K562 (cell line): ENCODE results near the gene ZNF791. TPM values are rescaled to one million over a fixed set of nuclear protein-coding genes. Genes with fewer than 3 reads are reported as not detected.
A peak's percentile ranks its signal among the peaks of the same experiment; 100 is the strongest.

Source experiments
- ATAC-seq: fragments of 200-7000 bp; cut with Tn5 transposase; 3 replicates; pipeline ENCODE4 v1.9.1; 2020; ENCODE audit warnings: moderate library complexity
- BruUV-seq: library from RNA; stranded (reverse); fragments of 400-500 nt; replicated peaks from 2 replicates; lab custom pipeline; 2021; lab: Mats Ljungman, UMichigan
- CTCF ChIA-PET: fragments of 300-600 bp; formaldehyde crosslinking; extraction: SDS; loops from one replicate; lab custom pipeline; 2021; ENCODE audit warnings: low intra/inter-chr PET ratio; lab: Yijun Ruan, JAX
- POLR2A ChIA-PET: fragments of 300-600, 350-650 bp; sonication (Branson Sonifier 250); formaldehyde crosslinking; extraction: SDS; loops from one replicate; lab custom pipeline; 2021; ENCODE audit warnings: antibody characterized with exemption, inconsistent platforms; lab: Yijun Ruan, JAX
- DNase-seq, 4 experiments: peaks; one replicate each; pipeline versions ENCODE4 v3.0.0 to v3.0.0-alpha.2; 2011 to 2018; ENCODE audit warnings: low spot score in 3 of 4, mixed read lengths in 3 of 4; ENCODE audit errors: extremely low read depth in 1 of 4
- FAIRE-seq: peaks from 2 replicates; lab custom pipeline; 2011; peaks lifted over from hg19 to GRCh38; lab: Jason Lieb, UNC
- H2AFZ ChIP-seq: 2 replicates; pipeline ENCODE4 v1.6.0; 2011; ENCODE audit warnings: low read depth, low read length, control low read depth, inconsistent platforms
- H3K27ac ChIP-seq: fragments of 200-600 bp; 3 replicates; pipeline ENCODE4 v1.8.0; 2011; ENCODE audit warnings: low read depth, mild to moderate bottlenecking, control low read depth, inconsistent platforms, low read length, moderate library complexity, mixed read lengths; ENCODE audit errors: extremely low read depth
- H3K27me3 ChIP-seq, 2 experiments: fragments of 300-600 bp in 1 of 2; 2 replicates in 1 of 2; 3 replicates in 1 of 2; pipeline versions ENCODE4 v1.6.0 to v1.8.0; 2011; ENCODE audit warnings: inconsistent platforms in 2 of 2, low read length in 2 of 2, mild to moderate bottlenecking in 1 of 2, mixed read lengths in 1 of 2, moderate library complexity in 1 of 2; ENCODE audit not compliant: control insufficient read depth in 2 of 2, insufficient read depth in 2 of 2
- H3K36me3 ChIP-seq: fragments of 300-600 bp; 3 replicates; pipeline ENCODE4 v1.8.0; 2011; ENCODE audit warnings: mild to moderate bottlenecking, low read length, inconsistent platforms; ENCODE audit not compliant: control insufficient read depth, insufficient read depth
- H3K4me1 ChIP-seq, 2 experiments: fragments of 200-600 bp in 1 of 2; replicated peaks in 1 of 2; 2 replicates in 1 of 2; 3 replicates in 1 of 2; pipeline versions ENCODE4 v1.5.1 to v1.8.0; 2011; ENCODE audit warnings: inconsistent platforms in 2 of 2, low read length in 2 of 2, mild to moderate bottlenecking in 1 of 2, mixed read lengths in 1 of 2, moderate library complexity in 1 of 2; ENCODE audit not compliant: control insufficient read depth in 2 of 2, insufficient read depth in 2 of 2
- H3K4me2 ChIP-seq: 2 replicates; pipeline ENCODE4 v1.6.1; 2011; ENCODE audit warnings: low read length, control low read depth, inconsistent platforms, mixed read lengths; ENCODE audit not compliant: insufficient read depth
- H3K4me3 ChIP-seq: fragments of 200-600 bp; sonication (generic), shearing (Covaris generic); 2 replicates; pipeline ENCODE4 v1.5.1; 2016; ENCODE audit warnings: control low read depth, inconsistent platforms
- H3K79me2 ChIP-seq: fragments of 200-600 bp; 3 replicates; pipeline ENCODE4 v1.8.0; 2011; ENCODE audit warnings: low read length, inconsistent platforms; ENCODE audit not compliant: control insufficient read depth, insufficient read depth
- H3K9ac ChIP-seq, 2 experiments: 2 replicates each; pipeline versions ENCODE4 v1.6.0 to v1.6.1; 2011; ENCODE audit warnings: low read depth in 2 of 2, low read length in 2 of 2, control low read depth in 1 of 2, inconsistent platforms in 1 of 2, mild to moderate bottlenecking in 1 of 2, mixed read lengths in 1 of 2; ENCODE audit not compliant: insufficient read depth in 1 of 2
- H3K9me1 ChIP-seq: one replicate; pipeline ENCODE4 v1.6.0; 2011; ENCODE audit warnings: inconsistent platforms, mild to moderate bottlenecking, low read length, moderate library complexity; ENCODE audit not compliant: control insufficient read depth, insufficient read depth
- H3K9me3 ChIP-seq: replicated peaks from 2 replicates; pipeline ENCODE4 v1.5.1; 2011; ENCODE audit warnings: low read depth, low read length, inconsistent platforms; ENCODE audit not compliant: control insufficient read depth, insufficient read depth
- H4K20me1 ChIP-seq: replicated peaks from 2 replicates; pipeline ENCODE4 v1.6.1; 2011; ENCODE audit warnings: low read length, inconsistent platforms, mixed read lengths; ENCODE audit not compliant: control insufficient read depth, insufficient read depth
- BACH1 ChIP-seq: fragments of 200-800 bp; sonication (Bioruptor generic); IDR thresholded peaks from 2 replicates; pipeline ENCODE4 v1.6.1; 2016; ENCODE audit warnings: missing genetic modification characterization, missing compliant biosample characterization
- MTF1 ChIP-seq: fragments of 250-450 bp; sonication (Bioruptor Pico); IDR thresholded peaks from 2 replicates; pipeline ENCODE4 v1.9.0; 2021; ENCODE audit warnings: moderate library complexity, mild to moderate bottlenecking, inconsistent platforms, borderline replicate concordance
- NR4A1 ChIP-seq, 2 experiments: fragments of 250-450 bp in 1 of 2; fragments of 450-650 bp in 1 of 2; sonication (Bioruptor Pico) in 1 of 2; IDR thresholded peaks; 2 replicates each; pipeline versions ENCODE4 v1.4.0 to v1.6.1; 2016 to 2020; ENCODE audit warnings: mild to moderate bottlenecking in 2 of 2, missing compliant biosample characterization in 1 of 2, missing genetic modification characterization in 1 of 2, moderate library complexity in 1 of 2
- PHB2 ChIP-seq: fragments of 450-650 bp; IDR thresholded peaks from 2 replicates; pipeline ENCODE4 v1.6.1; 2017; ENCODE audit warnings: low read depth
- RB1 ChIP-seq: fragments of 450-650 bp; IDR thresholded peaks from 2 replicates; pipeline ENCODE4 v1.6.1; 2017; ENCODE audit warnings: low read depth, mild to moderate bottlenecking
- RBM25 ChIP-seq: fragments of 200-400 bp; formaldehyde crosslinking; IDR thresholded peaks from 2 replicates; pipeline ENCODE4 v1.6.1; 2018; ENCODE audit warnings: low read length, low read depth, moderate library complexity; ENCODE audit not compliant: severe bottlenecking
- SMARCA4 ChIP-seq: fragments of 450-650 bp; IDR thresholded peaks from 2 replicates; pipeline ENCODE4 v1.6.1; 2016
- STAT5B ChIP-seq: fragments of 250-450 bp; sonication (Bioruptor Pico); IDR thresholded peaks from 2 replicates; pipeline ENCODE4 v1.8.0; 2021; ENCODE audit warnings: mild to moderate bottlenecking, inconsistent platforms
- TCF7 ChIP-seq: sonication (generic); IDR thresholded peaks from 2 replicates; pipeline ENCODE4 v1.6.1; 2016; ENCODE audit warnings: antibody characterized with exemption, borderline replicate concordance
- ZBTB11 ChIP-seq, 3 experiments: fragments of 200-800 bp in 1 of 3; fragments of 250-450 bp in 1 of 3; fragments of 450-650 bp in 1 of 3; sonication (Bioruptor Pico) in 1 of 3; sonication (Bioruptor generic) in 1 of 3; formaldehyde crosslinking in 1 of 3; IDR thresholded peaks; 2 replicates each; pipeline versions ENCODE4 v1.6.1 to v1.8.0; 2016 to 2022; ENCODE audit warnings: mild to moderate bottlenecking in 2 of 3, missing genetic modification characterization in 2 of 3, missing compliant biosample characterization in 1 of 3, moderate library complexity in 1 of 3
- ZBTB49 ChIP-seq: sonication (generic); formaldehyde crosslinking; IDR thresholded peaks from 2 replicates; pipeline ENCODE4 v1.8.0; 2022; ENCODE audit warnings: missing genetic modification reagents, mild to moderate bottlenecking, borderline replicate concordance
- ZC3H8 ChIP-seq: fragments of 450-650 bp; IDR thresholded peaks from 2 replicates; pipeline ENCODE4 v1.6.1; 2017
- ZNF668 ChIP-seq: fragments of 250-450 bp; sonication (Bioruptor Pico); IDR thresholded peaks from 2 replicates; pipeline ENCODE4 v1.8.0; 2022; ENCODE audit warnings: mild to moderate bottlenecking, inconsistent platforms
- WGBS: fragments of 100-300 bp; shearing (Covaris generic); methylation state at CpG from one replicate; pipeline ENCODE4 v1.1.6; 2016; ENCODE audit warnings: low coverage, mixed read lengths; ENCODE audit not compliant: insufficient coverage; ENCODE audit errors: missing lambda C conversion rate; 5-methylcytosine and 5-hydroxymethylcytosine counted together
- in situ Hi-C: fragments of 300-500 bp; cut with MboI; formaldehyde crosslinking; loops from 4 replicates; pipeline ENCODE4 v1.15.0; 2018; ENCODE audit warnings: inconsistent platforms, mixed read lengths
- intact Hi-C: fragments of 100-400 bp; cut with micrococcal nuclease; formaldehyde crosslinking; loops from 2 replicates; pipeline ENCODE4 v1.14.2; 2022
- polyA plus RNA-seq, 8 experiments: library from polyadenylated mRNA; depleted of rRNA in 4 of 8; stranded (reverse) in 5 of 8; unstranded in 3 of 8; fragments of >200 nt; fragmentation: Nextera tagmentation in 2 of 8; fragmentation: Illumina TruSeq in 1 of 8; extraction: Ambion mirVana in 2 of 8; extraction: Trizol in 1 of 8; gene quantifications; 2 replicates each; pipeline versions ENCODE4 v1.2.1 to v1.2.3, GENCODE V29; 2011 to 2014; ENCODE audit warnings: inconsistent platforms in 1 of 8, missing spikeins in 1 of 8
- total RNA-seq, 7 experiments: library from RNA; depleted of rRNA in 6 of 7; stranded (reverse); fragments of >200 nt in 6 of 7; fragmentation: Illumina TruSeq in 2 of 7; extraction: Trizol in 2 of 7; gene quantifications; 2 replicates each; pipeline versions ENCODE4 v1.2.1 to v1.2.3, GENCODE V29; 2011 to 2021; ENCODE audit warnings: low replicate concordance in 1 of 7

ZNF791 gene
- total and polyA plus RNA-seq, 9 of the 15 experiments (the other 6 are each of a cell fraction or from before 2014, with no cell fraction given): 7.8 to 22.7 (median 13.1) TPM

GRCh38 chr19:12639901-12640613, 29.3 kb downstream of the ZNF791 start:
- Histone ChIP-seq H3K4me1 (peaks cover 2 to 13% of the 10 kb centered on the region in 2 experiments; a peak in 2 of 5 replicates), H4K20me1 (no peaks in the 10 kb centered on the region), H3K9me1 (no peaks in the 10 kb centered on the region), H3K27ac (no peak overlapping the region), H3K9me3 (0 out of 2 replicates have a peak, but pooled peaks cover 6% of the 10 kb centered on the region), H3K4me2 (peak overlapping the region; percentile 60), H3K79me2 (no peaks in the 10 kb centered on the region), H3K9ac (peak overlapping the region; percentile 16 to 83; a peak in 3 of 4 replicates), H2AFZ (peak overlapping the region; percentile 96), H3K36me3 (no peaks in the 10 kb centered on the region), H3K4me3 (no peak overlapping the region), H3K27me3 (no peaks in the 10 kb centered on the region)
- ChIA-PET CTCF (no interaction called here), POLR2A (interaction anchor here (0.7 to 1.3 kb wide), 5 partner anchors 9 to 1826 kb away, joined by 3 to 4 read pairs (median 3); a partner anchor contains a TSS)
- in situ Hi-C loops (no loop called here), intact Hi-C loops (loop anchor here (1.0 kb wide), 1 partner anchor 32 kb away; no protein-coding TSS in a partner anchor)
- FAIRE-seq: peak; percentile 89
- 33% methylated on average over 33 of the region's 39 CpGs for WGBS
- BruUV-seq: no TSS peak
- DNase-seq: peak; percentile 78 to 87 (median 84)
- peak; percentile 99 for ATAC-seq
- no peak for TF ChIP-seq ZNF668
- no peak for TF ChIP-seq MTF1
- no peak for TF ChIP-seq STAT5B (CRISPR knock-in tag)
- TF ChIP-seq SMARCA4: no peak
- TF ChIP-seq NR4A1 (CRISPR knock-in tag; IDR thresholded peaks at IDR 0.05): no peak
- TF ChIP-seq NR4A1 (tag; IDR thresholded peaks at IDR 0.05): no peak
- no peak for TF ChIP-seq ZC3H8
- no peak for TF ChIP-seq PHB2
- TF ChIP-seq ZBTB11 (CRISPR knock-in tag; IDR thresholded peaks at IDR 0.05): no peak
- TF ChIP-seq RB1: peak; percentile 55; the same call in 1 of the 2 replicates
- TF ChIP-seq ZBTB49 (CRISPR knock-in tag): no peak
- 0 out of 2 replicates have a peak, but pooled peaks have one; percentile 52 for TF ChIP-seq TCF7
- TF ChIP-seq RBM25: no peak
- no peak for TF ChIP-seq BACH1
